ENCODE results near the gene SLC39A7. TPM values are rescaled to one million over a fixed set of nuclear protein-coding genes. Genes with fewer than 3 reads are reported as not detected.

Gene SLC39A7
- total and polyA plus RNA-seq, 2 of the 13 experiments (the other 11 are each of a cell fraction or from before 2014, with no cell fraction given), result 142 to 229 TPM

DNA sequence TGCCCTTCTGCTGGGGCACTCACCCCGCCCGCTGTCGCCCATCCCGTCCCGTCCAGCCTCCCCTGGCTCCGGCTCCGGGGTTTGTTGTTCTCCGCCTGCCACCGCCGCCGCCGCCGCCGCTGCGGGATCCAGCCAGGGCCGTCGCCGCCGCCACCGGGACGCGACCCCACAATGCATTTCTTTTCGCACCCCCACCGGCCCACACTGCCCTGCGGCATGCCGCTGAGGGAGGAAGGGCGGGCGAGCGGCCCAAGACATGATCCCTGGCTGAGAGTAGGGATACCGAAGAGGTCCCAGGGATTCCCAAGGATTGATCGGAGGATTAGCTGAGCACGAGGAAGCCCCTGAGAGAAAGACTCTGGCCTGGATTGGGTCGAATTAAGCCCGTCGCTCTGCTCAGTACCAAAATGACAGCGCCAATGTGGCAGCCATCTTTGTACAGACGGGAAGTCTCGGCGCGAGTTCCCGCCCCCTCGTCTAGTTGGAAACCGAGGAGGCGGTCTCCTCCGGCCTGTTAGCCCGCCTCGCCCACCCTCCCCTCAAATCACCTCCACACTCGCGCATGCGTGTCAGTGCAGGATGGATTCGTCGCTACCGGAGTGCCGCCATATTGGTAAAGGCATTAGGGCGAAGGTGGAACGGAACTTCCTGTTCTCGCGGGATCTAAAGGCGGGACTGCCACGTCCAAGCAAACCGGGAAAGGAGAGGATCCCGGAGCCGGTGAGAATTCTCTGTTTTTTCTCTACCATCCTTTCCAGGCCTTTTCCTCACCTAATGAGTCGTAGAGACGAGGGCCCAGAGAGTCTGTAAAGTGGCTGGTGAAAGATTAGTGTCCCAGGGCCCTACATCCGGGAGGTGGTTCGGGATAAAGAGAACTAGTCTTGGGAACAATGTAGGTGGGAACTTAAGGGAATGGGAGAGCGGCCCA, at the start of gene SLC39A7, which contains the start of gene RXRB (continued):
- TF ChIP-seq, protein P1, sequence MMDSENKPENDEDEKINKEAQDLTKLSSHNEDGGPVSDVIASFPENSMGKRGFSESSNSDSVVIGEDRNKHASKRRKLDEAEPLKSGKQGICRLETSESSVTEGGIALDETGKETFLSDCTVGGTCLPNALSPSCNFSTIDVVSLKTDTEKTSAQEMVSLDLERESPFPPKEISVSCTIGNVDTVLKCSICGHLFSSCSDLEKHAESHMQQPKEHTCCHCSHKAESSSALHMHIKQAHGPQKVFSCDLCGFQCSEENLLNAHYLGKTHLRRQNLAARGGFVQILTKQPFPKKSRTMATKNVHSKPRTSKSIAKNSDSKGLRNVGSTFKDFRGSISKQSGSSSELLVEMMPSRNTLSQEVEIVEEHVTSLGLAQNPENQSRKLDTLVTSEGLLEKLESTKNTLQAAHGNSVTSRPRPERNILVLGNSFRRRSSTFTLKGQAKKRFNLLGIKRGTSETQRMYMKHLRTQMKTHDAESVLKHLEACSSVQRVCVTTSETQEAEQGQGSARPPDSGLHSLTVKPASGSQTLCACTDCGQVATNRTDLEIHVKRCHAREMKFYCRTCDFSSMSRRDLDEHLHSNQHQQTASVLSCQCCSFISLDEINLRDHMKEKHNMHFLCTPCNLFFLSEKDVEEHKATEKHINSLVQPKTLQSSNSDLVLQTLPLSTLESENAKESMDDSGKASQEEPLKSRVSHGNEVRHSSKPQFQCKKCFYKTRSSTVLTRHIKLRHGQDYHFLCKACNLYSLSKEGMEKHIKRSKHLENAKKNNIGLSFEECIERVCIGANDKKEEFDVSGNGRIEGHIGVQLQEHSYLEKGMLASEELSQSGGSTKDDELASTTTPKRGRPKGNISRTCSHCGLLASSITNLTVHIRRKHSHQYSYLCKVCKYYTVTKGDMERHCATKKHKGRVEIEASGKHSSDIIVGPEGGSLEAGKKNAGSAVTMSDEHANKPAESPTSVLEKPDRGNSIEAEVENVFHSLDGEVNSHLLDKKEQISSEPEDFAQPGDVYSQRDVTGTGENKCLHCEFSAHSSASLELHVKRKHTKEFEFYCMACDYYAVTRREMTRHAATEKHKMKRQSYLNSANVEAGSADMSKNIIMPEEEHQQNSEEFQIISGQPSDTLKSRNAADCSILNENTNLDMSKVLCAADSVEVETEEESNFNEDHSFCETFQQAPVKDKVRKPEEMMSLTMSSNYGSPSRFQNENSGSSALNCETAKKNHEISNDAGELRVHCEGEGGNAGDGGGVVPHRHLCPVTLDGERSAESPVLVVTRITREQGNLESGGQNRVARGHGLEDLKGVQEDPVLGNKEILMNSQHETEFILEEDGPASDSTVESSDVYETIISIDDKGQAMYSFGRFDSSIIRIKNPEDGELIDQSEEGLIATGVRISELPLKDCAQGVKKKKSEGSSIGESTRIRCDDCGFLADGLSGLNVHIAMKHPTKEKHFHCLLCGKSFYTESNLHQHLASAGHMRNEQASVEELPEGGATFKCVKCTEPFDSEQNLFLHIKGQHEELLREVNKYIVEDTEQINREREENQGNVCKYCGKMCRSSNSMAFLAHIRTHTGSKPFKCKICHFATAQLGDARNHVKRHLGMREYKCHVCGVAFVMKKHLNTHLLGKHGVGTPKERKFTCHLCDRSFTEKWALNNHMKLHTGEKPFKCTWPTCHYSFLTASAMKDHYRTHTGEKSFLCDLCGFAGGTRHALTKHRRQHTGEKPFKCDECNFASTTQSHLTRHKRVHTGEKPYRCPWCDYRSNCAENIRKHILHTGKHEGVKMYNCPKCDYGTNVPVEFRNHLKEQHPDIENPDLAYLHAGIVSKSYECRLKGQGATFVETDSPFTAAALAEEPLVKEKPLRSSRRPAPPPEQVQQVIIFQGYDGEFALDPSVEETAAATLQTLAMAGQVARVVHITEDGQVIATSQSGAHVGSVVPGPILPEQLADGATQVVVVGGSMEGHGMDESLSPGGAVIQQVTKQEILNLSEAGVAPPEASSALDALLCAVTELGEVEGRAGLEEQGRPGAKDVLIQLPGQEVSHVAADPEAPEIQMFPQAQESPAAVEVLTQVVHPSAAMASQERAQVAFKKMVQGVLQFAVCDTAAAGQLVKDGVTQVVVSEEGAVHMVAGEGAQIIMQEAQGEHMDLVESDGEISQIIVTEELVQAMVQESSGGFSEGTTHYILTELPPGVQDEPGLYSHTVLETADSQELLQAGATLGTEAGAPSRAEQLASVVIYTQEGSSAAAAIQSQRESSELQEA (CRISPR knock-in tag; IDR thresholded peaks at IDR 0.05; ENCODE audit: not compliant biosample characterization), result peak; percentile 88
- peak; percentile 92 for TF ChIP-seq ZNF605 (CRISPR knock-in tag; IDR thresholded peaks at IDR 0.05)
- no peak for TF ChIP-seq NFE2L2 (IDR thresholded peaks at IDR 0.05; ENCODE audit: low read length)
- peak; percentile 81 for TF ChIP-seq POGZ (CRISPR knock-in tag; IDR thresholded peaks at IDR 0.05)
- TF ChIP-seq, protein P2, sequence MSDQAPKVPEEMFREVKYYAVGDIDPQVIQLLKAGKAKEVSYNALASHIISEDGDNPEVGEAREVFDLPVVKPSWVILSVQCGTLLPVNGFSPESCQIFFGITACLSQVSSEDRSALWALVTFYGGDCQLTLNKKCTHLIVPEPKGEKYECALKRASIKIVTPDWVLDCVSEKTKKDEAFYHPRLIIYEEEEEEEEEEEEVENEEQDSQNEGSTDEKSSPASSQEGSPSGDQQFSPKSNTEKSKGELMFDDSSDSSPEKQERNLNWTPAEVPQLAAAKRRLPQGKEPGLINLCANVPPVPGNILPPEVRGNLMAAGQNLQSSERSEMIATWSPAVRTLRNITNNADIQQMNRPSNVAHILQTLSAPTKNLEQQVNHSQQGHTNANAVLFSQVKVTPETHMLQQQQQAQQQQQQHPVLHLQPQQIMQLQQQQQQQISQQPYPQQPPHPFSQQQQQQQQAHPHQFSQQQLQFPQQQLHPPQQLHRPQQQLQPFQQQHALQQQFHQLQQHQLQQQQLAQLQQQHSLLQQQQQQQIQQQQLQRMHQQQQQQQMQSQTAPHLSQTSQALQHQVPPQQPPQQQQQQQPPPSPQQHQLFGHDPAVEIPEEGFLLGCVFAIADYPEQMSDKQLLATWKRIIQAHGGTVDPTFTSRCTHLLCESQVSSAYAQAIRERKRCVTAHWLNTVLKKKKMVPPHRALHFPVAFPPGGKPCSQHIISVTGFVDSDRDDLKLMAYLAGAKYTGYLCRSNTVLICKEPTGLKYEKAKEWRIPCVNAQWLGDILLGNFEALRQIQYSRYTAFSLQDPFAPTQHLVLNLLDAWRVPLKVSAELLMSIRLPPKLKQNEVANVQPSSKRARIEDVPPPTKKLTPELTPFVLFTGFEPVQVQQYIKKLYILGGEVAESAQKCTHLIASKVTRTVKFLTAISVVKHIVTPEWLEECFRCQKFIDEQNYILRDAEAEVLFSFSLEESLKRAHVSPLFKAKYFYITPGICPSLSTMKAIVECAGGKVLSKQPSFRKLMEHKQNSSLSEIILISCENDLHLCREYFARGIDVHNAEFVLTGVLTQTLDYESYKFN (CRISPR knock-in tag; conservative IDR thresholded peaks at IDR 0.05), result peak; percentile 80
- TF ChIP-seq, protein P3, sequence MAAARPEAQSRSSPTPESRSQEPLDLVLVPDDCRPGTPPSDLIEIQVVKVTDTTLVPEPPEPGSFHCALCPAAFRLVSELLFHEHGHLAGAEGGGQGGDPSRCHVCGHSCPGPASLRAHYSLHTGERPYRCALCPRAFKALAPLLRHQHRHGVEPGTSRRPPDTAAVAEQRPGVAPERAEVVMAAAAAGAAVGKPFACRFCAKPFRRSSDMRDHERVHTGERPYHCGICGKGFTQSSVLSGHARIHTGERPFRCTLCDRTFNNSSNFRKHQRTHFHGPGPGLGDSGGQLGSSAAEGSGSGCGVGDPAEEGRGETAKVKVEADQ (CRISPR knock-in tag; IDR thresholded peaks at IDR 0.05; ENCODE audit: borderline replicate concordance), result peak; percentile 98
- TF ChIP-seq ZNF333 (CRISPR knock-in tag; IDR thresholded peaks at IDR 0.05; ENCODE audit: borderline replicate concordance), result peak; percentile 47; the same call in 1 of the 2 replicates
- TF ChIP-seq, protein P4, sequence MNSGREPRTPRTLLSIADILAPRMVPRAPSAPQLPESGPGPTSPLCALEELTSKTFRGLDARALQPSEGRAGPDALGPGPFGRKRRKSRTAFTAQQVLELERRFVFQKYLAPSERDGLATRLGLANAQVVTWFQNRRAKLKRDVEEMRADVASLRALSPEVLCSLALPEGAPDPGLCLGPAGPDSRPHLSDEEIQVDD (CRISPR knock-in tag; IDR thresholded peaks at IDR 0.05; ENCODE audit: borderline replicate concordance), result no peak
- TF ChIP-seq, protein P5, sequence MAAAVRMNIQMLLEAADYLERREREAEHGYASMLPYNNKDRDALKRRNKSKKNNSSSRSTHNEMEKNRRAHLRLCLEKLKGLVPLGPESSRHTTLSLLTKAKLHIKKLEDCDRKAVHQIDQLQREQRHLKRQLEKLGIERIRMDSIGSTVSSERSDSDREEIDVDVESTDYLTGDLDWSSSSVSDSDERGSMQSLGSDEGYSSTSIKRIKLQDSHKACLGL (CRISPR knock-in tag; IDR thresholded peaks at IDR 0.05), result 0 out of 2 replicates have a peak, but pooled peaks have one; percentile 25
- TF ChIP-seq, protein P6, sequence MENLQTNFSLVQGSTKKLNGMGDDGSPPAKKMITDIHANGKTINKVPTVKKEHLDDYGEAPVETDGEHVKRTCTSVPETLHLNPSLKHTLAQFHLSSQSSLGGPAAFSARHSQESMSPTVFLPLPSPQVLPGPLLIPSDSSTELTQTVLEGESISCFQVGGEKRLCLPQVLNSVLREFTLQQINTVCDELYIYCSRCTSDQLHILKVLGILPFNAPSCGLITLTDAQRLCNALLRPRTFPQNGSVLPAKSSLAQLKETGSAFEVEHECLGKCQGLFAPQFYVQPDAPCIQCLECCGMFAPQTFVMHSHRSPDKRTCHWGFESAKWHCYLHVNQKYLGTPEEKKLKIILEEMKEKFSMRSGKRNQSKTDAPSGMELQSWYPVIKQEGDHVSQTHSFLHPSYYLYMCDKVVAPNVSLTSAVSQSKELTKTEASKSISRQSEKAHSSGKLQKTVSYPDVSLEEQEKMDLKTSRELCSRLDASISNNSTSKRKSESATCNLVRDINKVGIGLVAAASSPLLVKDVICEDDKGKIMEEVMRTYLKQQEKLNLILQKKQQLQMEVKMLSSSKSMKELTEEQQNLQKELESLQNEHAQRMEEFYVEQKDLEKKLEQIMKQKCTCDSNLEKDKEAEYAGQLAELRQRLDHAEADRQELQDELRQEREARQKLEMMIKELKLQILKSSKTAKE (CRISPR knock-in tag; IDR thresholded peaks at IDR 0.05; ENCODE audit: borderline replicate concordance), result peak; percentile 60
